ENCODE data around the gene APEH.

GRCh38 chr3:49674497-49674983 lies 389 bp downstream of the APEH start:
- TF ChIP-seq CTCF (IDR thresholded peaks at IDR 0.05; ENCODE audit: low read length) (no peak), EZH2 (IDR thresholded peaks at IDR 0.05; ENCODE audit: borderline replicate concordance, low read length) (no peak)

All from OCI-LY1 (cell line).